Stimulated activated CD4-positive, alpha-beta T cell treated with anti-CD3 and anti-CD28 coated beads, Interleukin-2, amount 100 ng/mL, for 48 hours (primary cell): ENCODE data around the gene ZNF71.

Source experiments
- DNase-seq, 2 donors: peaks; one replicate each; pipeline ENCODE4 v3.0.0-alpha.2; 2020

Gene ZNF71

DNA sequence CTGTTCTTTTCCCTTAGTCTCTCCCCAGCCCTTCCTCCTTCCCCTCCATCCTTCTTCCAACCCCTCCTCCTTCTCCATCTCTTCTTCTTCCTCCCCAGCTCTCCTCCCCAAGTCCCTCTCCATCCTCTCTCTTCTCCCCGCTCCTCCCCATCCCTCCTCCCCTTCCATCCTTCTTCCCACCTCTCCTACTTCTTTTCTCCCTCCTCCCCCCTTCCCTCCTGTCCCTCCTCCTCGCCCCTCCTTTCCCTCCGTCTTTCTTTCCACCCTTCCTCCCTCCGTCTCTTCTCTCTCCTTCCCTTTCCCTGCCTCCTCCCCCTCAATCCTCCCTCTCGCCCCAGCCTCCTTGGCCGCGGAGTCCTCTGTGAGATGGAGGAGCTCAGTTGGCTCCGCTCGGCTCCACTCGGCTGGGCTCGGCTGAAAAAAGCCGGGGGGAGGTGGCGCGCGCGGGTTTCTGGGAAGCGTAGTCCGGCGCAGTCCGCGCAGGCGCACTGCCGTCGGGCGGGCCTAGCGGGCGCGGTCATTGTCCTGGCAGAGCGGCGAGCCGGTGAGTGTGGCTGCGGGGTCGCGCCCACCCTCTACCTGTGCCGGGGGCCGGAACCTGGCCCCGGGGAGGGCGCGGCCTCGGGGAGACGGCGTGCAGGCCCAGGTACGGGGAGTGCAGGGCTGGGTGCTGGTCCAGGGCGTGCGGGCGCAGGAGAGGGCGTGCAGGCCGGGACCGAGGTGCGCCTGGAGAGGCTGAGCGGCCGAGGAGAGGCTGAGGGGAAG, at the start of gene ZNF71:
Gene ZNF71, plus strand, starts transcription at position 520 of the 765 bp plus-strand sequence. CDS start 6,257 bp downstream, outside the sequence.
- peak; percentile 76 to 82 for DNase-seq

- no peak for DNase-seq
Measured at GRCh38 chr19:56547535-56547934, 47.6 kb upstream of the ZNF71 start.

- no peak for DNase-seq
Measured at GRCh38 chr19:56554272-56554869, 40.7 kb upstream of the ZNF71 start.

- DNase-seq: no peak
Measured at GRCh38 chr19:56562766-56563165, 32.3 kb upstream of the ZNF71 start.

DNA sequence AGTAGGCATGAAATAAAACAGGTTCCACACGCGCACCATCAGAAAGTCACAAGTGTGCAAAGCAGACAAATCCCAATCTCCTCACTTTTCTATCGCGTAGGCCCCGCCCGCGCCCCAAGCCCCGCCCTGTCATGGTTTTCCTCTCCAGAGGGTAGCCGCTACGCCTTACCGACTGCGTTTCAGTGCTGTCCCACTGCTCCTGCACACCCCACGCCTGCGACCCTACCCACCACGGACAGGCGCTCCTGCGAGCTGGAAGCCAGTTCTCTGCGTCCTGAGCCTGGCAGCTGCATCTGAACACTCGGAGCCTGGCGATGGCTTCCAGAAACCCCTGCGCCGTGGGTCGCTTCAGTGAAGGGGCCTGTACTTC, 28.2 kb upstream of the ZNF71 start:
- peak; percentile 41 to 48 for DNase-seq

- DNase-seq: peak; percentile 81 to 86
Measured at GRCh38 chr19:56567274-56568120, 27.6 kb upstream of the ZNF71 start, which contains the start of gene ZNF470. Gene ZNF470, plus strand, starts transcription at chr19:56567468. Its CDS starts 2,844 bp downstream, at chr19:56570312.

DNA sequence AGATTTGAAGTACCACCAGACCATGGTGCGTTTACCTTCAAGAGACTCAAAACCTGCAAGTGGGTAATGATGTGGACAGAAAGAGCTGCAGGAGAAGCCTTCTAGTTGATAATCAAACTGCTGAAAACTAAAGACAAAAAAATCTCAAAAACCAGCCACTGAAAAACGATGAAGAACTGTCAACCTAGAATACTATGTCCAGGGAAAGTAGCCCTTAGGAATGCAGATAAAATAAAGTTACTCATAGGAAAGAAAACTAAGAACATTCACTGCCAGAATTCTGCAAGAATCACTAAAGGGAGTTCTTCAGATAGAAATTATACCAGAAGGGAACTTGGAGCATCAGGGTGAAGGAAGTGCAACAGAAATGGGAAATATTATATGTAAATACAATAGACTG, 22.5 kb upstream of the ZNF71 start:
- DNase-seq: no peak

DNA sequence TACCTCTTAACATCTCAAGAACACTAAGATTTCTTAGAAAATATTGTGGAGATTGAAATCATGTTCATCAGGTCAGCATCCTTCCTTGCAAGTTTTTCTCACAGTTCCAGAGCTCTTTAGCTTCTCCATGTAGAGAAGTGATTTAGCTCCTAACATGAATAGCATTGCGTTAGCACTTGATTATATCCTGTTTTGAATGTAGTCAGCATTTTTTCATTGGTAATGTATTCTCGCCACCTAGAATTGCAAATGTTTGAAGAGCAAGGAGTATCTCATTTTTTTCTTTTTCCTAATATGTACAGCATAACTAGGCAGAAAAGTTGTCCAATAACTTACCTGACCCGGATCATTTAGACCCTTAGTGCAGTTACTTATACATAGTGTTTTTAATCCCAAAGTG, 21.2 kb upstream of the ZNF71 start:
- DNase-seq: no peak

- no peak for DNase-seq
Measured at GRCh38 chr19:56577719-56578602, 17.1 kb upstream of the ZNF71 start.

DNA sequence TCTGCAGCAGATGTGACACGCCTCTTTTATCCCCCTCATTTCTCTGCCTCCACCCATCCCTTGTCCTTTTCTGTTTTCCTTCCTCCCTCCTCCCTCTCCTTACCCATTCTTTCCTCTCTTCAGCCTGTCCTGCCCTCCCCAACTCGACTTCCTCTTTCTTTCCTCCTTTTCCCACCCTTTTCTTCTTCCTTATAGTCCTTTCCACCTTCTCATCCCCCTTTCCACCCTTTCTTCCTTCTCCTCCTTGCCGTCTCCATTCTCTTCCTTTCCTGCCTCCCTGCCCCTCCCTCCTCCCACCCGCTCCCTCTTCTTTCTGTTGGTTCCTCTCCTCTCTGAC, 688 bp upstream of the ZNF71 start:
- no peak for DNase-seq

DNA sequence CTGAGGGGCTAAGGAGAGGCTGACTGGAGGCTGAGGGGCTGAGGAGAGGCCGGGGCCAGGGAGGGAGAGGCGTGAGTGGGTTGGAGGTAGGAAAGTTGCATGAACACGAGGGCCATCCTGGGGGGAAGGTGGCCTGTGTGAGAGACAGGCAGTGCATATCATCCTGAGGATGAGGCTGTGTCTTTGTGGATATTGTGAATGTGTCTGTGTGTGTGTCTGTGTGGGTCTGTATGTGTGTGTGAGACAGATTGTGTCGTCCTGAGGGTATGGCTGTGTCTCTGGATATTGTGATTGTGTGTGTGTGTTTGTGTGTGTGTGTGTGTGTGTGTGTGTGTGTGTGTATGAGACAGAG, 422 bp downstream of the ZNF71 start:
- DNase-seq: peak in 1 of 2 donors; percentile 1

GRCh38 chr19:56596676-56597075, 1.6 kb downstream of the ZNF71 start:
- no peak for DNase-seq

DNA sequence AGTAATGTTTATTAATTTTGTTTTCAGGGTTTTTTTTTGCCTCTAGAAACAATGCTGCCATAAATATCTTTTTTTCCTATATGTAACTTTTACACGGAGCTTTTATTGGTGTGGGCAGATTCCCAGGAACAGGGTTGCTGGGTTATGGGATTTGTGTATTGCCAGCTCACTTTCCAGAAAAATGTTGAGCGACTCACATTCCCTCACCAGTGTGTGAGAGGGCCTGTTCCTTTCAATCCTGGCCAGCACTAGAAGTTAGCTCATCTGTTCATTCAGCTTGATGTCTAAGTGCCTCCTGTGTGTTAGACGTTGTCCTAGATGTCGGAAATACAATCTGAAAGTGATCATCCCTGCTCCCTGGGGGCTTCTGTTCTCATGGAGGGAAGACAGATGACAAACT, 2.6 kb downstream of the ZNF71 start:
- DNase-seq: no peak

- DNase-seq: no peak
Measured at GRCh38 chr19:56601375-56601774, 6.3 kb downstream of the ZNF71 start.

GRCh38 chr19:56603829-56604228, 8.7 kb downstream of the ZNF71 start:
- DNase-seq: no peak

- no peak for DNase-seq
Measured at GRCh38 chr19:56608274-56608964, 13.3 kb downstream of the ZNF71 start.

GRCh38 chr19:56611288-56611687, 16.2 kb downstream of the ZNF71 start:
- DNase-seq: no peak

DNA sequence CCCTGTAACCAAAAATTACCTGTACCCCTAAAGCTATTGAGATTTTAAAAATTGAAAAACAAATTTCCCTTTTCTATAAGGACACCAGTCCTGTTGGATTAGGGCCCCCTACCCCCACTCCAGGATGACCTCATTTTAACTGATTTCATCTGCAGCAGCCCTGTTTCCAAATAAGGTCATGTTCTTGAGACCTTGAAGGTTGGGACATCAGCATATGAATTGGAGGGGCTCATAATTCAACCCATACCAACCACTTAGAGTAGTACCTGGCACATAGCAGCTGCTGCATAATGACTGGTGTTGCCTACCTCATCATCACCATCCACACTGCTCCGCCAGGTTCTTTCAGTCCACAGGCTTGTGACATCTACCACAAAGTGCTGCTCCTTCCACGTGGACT, 17.6 kb downstream of the ZNF71 start:
- no peak for DNase-seq

- DNase-seq: no peak
Measured at GRCh38 chr19:56613639-56614038, 18.5 kb downstream of the ZNF71 start.

- no peak for DNase-seq
Measured at GRCh38 chr19:56617531-56617930, 22.4 kb downstream of the ZNF71 start.

- no peak for DNase-seq
Measured at GRCh38 chr19:56619121-56619520, 24.0 kb downstream of the ZNF71 start.

GRCh38 chr19:56622374-56622773, 27.3 kb downstream of the ZNF71 start:
- no peak for DNase-seq
